Renal pelvis (tissue), 4 donors: ENCODE data around the gene ITPR2. TPM values are rescaled to one million over a fixed set of nuclear protein-coding genes. Genes with fewer than 3 reads are reported as not detected.

Experiments used
- DNase-seq: peaks from one replicate; pipeline ENCODE4 v3.0.0-alpha.2; 2013
- polyA plus RNA-seq, 3 donors: library from polyadenylated mRNA; unstranded; fragments of 120-200 nt; gene quantifications; one replicate each; pipeline ENCODE4 v1.2.1, GENCODE V29; 2013; ENCODE audit not compliant: insufficient read length in 3 of 3

ITPR2 gene
- polyA plus RNA-seq, 3 donors: 13.7 to 18.0 (median 14.3) TPM

DNA sequence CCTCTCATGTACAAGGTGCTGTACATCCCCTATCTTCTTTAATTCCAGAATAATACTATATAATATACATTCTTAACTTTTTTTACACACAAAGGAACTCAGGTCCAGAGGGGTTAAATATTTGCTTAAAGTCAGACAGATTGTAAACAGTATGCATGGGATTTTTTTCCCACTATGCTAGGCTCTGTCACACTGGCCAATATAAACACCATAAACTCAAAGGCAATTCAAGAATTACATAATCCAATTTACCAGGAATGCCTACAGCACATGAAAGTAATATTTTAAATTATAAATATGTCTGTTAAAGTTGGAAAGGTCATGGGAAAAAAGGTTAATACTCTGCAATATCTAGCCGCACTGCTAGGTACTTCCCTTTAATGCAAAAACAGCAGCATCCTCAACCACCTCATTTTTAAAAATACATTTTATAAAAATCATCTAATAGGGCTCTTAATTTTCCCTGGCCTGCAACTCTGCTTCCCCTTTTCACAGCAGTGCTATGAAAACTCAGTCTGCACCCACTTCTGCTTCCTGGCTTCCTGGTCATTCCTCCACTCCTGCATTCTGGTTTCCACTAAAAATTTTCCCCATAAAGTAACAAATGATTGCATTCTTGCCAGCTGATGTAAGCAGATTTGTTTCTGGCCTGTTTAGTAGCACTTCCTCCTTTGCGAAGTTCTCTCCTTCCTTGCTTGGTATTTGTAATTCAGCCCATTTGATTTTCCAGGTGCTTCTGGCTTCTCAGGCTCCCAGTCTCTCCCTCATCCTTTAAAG lies 128.1 kb downstream of the ITPR2 start:
- no peak for DNase-seq

DNA sequence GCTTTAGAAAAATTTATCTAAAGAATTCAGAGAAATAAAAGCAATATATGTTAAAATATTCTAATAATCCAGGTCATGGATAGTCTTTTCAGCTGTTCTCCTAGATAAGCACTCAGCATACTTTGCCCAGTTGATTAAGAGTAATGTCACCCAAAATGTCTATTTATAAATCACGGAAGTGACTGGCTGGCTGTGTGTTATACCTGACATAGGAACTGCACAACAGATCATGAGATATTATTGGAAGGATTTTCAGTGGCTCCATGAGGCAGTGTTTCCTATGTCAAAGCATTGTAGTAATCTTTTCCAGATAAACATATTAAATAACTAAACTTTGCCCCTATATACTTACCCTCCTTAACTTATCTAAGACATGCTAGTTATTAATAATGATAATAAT lies 128.8 kb downstream of the ITPR2 start:
- DNase-seq: no peak

DNA sequence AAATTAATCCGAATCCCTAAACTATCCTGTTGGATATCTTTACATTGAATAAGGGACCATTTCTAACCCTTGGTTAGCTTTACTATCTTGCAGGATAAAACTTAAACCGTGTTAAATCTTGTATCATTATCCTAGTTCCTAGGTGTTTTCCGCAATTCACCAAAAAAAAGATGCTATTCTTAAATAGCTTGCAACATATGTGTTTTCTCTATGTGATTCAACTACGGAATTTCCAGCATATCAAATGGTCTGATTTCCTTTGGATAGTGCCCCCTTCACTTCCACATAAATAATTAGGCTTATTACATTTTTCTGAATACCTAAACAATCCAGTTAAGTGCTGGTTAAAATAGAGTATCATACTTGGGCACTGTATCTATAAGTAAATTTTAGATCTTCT lies 130.3 kb downstream of the ITPR2 start:
- DNase-seq: no peak

DNA sequence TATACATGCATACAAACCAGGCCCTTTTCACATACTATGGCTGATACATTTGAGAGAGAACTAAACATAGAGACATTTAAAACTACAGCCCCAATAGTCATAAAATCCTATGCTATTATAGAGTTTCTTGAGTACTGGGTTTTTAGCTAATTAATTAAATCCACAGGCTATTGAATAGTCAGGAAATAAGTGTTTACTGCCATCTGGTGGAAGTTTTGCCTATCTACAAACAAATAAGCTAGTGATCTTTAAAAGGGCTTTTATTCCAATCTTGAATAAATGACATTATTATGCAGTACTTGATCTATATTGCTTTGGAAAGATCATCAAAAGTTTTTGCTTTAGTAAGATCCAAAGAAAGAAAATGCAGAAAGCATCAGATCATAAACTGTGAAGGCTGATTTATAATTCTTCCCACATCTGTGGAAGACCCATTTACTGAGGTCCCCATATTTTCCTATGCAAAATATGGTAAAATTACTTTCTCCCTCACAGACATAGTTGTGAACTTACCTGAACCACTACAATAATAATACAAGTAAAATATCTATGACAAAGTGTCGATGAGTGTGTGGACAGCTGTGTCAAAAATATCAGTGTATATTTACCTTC lies 131.3 kb downstream of the ITPR2 start:
- DNase-seq: peak; percentile 54

DNA sequence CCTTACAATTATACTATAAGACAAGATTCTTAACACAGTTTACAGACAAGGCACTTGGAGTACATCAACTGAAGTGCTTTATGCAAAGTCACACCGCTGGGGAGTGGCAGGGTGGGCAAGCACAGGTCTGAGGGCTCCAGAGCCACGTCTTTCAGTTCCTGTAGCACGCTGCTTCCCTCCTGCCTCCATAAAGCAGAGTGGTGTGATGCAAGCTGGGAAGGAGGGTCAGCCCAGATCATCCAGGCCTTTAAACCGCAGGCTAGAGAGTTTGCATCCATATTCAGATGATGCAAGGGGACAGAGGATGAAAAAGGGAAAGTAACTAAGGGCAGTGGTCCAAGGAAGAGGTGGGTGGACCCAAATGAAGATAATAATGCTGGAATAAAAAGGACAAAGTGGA lies 132.6 kb downstream of the ITPR2 start:
- DNase-seq: no peak

DNA sequence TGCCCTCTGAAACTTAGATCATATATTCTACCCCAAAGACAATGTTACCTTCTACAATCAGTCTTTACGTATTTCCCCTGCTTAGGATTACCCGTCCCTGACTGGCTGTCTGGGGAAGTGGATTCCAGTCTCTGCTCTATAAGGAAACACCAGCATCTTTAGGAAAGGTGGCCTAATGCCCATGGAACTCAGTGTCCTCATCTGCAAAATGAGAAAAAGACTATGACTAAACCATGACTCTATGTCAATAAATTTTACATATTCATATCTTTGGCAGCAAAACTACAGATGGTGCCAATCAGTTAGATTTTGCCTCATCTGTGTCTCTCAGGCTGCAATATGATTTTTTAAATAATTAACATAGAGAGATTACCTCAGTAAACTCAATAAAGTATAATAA lies 133.8 kb downstream of the ITPR2 start:
- no peak for DNase-seq

DNA sequence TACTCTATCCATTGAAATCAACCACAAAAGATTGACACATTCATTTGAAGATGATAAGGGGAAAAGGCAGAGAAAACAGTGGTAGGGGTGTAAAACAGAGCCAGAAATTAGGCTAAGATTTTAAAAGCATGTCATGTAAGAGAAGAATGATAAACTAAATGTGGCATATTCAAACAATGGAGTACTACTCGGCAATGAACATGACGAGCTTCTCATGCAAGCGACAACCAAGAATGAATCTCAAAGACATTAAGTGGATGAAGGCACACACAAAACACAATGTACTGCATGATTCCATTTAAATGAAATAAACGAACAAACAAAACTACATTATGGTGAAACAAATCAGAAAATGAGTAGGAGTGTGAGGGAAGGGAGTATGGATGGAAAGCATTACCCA lies 134.8 kb downstream of the ITPR2 start:
- no peak for DNase-seq

DNA sequence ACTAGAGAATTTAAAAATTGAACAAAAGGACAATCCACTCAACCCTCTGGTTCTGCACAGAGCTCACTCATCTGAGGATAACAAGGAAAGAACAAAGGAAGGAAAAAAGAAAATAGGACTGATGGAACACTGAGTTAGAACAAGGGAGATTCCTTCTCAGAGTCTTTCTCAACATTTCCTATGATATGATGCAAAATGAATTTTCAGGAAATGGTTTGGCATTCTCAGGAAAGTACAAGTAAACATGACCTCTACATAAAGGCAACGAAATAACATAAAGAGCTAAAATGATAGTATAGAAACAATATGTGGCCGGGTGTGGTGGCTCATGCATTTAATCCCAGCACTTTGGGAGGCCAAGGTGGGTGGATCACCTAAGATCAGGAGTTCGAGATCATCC lies 135.8 kb downstream of the ITPR2 start:
- no peak for DNase-seq

DNA sequence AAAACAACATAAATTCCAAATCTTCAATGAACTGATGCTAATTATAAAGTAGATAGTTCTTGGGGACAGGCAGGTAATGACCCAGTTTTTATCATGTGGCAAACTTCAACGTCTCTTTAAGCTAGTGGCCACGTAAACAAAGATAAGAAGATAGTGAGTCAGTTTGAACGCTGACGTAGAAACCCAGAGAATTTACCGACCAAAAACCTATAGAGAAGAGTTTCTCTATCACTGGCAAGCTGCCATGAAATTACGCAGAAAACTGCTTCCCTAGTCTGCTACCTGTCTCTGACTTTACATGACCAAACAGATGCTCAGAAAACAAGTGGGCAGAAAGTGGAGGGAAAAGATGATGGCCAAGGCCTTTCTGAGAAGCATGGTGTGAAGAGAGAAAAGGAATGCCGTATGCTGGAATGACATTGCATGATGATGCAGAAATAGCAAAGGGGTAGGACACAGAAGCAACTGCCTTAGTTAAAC lies 136.3 kb downstream of the ITPR2 start:
- DNase-seq: no peak

DNA sequence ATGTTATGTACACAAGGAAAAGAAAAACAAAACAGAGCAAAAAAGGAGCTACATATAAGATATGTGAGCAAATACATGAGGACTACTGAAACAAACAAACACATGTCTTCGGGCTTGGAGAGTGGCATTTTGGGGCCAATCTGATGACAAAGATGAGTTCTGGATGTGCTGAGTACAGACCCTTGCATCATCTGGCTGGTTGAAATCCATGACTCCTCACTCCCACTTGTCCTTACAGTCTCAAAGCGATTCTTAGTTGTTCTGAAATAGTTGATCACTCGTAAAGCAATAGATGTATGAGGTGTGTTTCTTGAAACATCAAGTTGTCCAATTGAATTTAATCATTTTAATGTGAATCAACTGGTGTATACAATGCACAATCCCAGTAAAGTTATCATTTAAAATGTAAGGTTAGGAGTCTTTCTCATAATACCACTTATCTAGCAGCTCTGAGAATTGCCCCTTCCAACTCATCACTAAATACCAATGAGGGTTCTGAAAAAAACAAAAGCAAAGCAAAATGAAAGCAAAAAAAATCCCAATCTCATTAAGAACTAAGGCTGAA lies 136.9 kb downstream of the ITPR2 start:
- no peak for DNase-seq

DNA sequence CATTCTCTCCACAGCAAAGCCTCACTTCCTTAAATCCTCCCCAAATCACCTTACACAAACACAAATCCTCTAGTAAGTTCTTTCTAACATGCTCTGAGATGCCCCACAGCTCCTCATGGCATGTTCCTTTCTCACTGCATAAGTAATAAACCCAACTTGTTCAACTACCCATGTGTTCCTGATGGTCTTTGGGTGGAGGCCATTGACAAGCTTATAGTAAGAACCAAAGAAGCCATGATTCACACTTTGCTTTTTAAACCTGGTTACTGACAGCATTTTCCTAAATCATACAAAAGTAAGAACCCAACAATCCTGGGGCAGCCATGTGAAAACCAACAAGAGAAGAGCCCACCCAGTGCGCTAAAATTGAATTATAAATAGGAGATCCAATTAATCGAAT lies 138.6 kb downstream of the ITPR2 start:
- no peak for DNase-seq

DNA sequence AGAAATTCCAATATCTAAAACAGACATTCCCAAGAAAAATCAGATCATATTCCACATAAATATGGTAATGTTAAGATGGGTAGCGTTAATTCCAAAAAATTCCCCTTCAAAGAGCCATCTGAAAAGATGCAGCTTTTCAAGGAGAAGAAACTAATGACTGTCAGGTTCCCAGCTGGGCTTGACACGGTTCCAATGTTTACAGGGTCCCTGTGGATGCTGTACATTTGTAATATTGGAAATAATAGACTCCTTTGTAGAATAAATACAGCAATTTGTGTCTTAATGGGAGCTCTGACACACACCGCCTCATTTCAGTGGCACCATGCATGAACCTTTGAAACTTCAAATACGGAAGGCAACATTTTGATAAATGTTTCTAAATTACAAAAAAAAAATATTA lies 140.6 kb downstream of the ITPR2 start:
- DNase-seq: no peak

DNA sequence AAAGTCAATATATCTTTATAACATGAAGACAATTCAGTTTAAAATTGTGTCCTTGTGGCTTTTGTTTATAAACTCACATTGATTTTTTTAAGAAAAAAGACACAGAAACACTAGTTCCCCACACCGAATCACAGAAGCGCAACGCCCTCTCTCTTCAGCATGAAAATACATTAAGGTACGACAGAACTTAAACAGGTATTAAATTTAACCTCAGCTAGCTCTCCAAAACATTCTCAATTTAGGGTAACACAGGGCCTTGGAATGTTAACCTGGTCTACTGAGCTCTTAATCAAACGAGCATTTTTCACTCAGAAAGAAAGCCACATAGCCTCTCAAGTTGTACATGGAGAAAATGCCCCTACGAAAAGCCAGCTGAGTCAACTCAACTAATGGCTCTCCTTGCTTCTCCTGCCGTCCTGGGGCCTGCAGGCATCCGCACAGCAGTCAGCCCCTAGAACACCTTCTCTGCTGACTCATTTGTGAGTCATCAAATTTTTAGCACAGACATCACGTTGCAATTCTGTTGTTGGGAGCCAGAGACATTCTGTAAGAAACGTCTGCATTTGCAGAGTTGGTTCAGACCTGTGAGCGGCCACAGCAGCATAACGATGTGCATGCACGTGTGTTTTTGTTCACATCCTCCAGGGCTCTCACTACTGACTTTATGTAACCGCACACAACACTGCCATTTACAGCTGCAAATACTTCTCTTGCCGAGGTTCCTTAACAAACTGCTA lies 141.6 kb downstream of the ITPR2 start:
- DNase-seq: peak; percentile 39

DNA sequence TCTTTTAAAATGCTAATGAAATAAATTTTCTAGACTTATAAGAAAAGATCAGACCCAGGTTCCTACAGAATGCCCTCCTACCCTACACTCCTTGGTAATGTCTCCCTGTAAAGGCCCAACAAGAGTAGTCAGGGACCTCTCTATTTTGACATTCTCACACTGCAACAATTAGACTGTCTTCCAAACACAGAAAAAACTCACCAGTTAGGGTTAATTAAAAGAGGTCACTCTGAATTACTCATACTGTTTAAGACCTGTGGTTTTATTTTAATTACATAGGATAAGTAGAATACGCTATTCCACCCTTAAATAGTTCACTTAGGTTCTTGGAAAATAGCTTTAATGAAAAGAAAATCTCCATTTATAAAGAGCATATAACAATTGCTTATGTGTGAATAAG lies 142.4 kb downstream of the ITPR2 start:
- no peak for DNase-seq

DNA sequence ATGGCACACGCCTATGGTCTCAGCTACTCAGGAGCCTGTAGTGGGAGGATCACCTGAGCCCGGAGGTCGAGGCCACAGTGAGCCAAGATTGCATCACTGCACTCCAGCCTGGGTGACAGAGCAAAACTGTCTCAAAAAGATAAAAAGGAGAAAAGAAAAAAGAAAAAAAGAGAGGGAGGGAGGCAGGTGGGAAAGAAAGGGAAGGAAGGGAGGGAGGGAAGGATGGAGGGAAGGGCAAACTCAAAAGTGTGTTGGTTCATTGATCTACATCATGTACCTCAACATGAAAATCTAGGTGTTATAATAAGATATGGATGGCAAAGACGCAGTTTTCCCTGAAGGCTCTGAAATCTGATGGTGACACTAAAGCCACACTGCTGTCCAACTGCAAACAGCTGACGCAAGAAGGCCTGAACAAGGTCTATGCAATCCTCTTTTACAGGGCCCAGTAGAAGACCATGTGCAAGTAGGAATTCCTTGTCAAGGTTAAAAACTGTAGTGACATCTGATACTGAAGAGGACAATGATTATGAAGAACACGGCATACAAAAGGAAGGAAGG lies 143.6 kb downstream of the ITPR2 start:
- no peak for DNase-seq

DNA sequence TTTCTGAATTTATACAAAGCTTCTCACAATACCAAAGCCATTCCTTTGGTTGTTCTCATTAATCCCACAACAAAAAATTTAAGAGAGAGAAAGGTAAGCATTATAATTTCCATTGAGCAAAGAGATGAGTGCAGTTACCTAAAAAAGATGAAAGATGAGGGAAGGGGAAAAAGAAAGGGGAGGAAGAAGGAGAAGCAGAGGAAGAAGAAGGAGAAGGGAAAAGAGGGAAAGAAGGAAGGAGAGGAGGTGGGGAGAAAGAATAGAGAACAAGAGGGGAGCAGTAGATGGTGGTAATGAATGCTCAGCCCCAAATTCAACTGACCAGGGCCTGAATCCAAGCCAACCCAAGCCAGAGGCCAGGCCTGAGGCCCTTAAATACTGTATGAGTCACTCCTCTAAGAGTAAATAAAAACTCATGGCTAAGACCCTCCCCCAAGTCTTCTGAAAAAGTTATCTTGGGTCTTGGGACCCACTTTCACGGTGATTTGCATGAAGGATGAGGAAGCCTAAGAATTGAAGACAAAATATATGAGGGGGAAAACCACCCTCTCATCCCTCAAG lies 144.6 kb downstream of the ITPR2 start:
- DNase-seq: no peak

DNA sequence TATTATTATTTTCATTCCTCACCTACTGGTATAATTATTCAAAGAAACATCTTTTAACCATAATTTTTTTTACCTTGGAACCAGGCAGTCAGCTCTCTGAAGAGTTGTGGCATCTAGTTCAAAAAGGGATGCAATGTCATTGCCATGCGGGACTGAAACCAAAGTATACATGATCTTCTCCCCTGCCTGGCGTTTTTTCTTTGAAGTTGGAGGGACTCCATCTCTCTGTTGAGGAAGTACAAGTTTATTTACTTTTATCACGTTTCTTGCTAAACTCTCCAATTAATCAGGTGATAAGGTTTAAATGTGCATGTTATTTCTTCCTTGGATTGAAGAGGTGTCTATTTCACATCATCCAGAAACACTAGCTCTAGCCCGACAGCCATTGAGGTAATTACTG lies 146.6 kb downstream of the ITPR2 start:
- DNase-seq: peak; percentile 12

DNA sequence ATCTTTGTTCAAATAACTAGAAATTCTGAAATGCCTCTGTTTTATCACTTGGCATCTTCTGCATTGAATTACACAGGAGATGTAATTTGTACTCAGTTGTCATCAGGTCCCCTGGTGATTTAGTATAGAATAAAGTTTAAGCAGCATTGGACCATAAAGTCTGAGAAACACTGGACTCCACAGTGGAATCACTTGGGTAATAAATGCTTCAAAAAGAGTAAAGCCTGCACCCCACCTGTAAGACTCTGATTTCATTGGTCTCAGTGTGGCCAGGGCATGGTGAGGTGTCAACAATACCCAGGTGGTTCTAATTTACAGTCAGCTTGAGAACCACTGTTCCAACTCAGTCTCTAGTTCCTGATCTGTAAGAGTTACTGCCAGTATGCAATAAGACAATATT lies 148.9 kb downstream of the ITPR2 start:
- DNase-seq: peak; percentile 34

DNA sequence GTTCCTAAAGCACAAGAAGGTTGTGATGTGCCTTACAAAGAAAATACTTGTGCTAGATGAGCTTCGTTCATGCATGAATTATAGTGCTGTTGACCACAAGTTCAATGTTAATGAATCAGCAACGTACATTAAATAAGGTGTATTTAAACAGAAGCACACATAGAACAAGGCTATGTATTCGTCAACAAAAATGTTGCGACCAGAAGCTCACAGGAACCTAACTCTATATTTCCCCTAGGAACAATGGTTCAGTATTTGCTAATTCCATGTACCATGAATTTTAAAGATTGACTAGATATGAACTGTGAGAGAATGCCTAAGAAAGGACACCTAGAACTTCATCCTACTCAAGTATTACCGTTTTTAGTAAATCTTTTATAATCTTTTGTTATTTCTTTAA lies 149.6 kb downstream of the ITPR2 start:
- DNase-seq: no peak

DNA sequence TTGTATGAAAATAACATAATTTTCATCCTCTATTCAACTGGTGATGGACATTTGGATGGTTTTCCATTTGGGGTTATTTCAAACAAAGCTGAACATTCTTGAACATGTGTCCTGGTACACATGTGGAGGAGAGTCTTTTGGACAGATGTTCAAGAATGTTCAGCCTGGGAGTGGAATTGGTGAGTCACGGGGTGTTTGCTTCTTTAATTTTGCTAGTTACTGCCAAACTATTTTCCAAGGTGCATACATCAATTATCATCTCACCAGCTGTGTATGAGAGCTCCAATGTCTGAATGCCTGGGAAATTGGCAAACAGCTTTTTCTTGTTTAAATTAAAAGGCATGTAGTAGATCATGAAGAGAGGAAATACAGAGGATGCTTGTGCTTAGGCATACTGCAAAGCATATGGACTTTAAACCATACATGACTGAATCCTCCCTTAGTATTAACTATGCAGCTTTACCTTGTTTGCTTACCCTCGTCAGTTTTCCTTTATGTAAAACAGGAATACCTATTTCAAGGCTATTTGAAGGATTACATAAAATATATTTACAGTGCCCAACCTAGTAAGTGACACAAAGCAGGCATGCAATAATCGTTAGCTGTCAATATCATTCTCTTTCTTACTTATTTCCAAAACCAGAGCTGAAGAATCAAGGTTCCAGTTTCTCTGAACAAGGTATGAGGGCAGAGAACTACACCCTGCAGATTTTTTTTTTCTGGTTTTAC lies 152.1 kb downstream of the ITPR2 start:
- DNase-seq: no peak
